Measurements from ENCODE around the gene SYNGAP1. TPM values are rescaled to one million over a fixed set of nuclear protein-coding genes. Genes with fewer than 3 reads are reported as not detected.

The SYNGAP1 gene
- total and polyA plus RNA-seq, 9 of the 15 experiments (the other 6 are each of a cell fraction or from before 2014, with no cell fraction given), result 0.01 to 22.8 (median 3.2) TPM

- no peak for TF ChIP-seq ZNF444 (CRISPR knock-in tag; IDR thresholded peaks at IDR 0.05)
- peak; percentile 60 for TF ChIP-seq NCOR1 (IDR thresholded peaks at IDR 0.05)
- no peak for TF ChIP-seq ZMIZ1 (IDR thresholded peaks at IDR 0.05; ENCODE audit: low read depth in 2 of 2, low read length in 2 of 2)
- TF ChIP-seq PBX2 (CRISPR knock-in tag; IDR thresholded peaks at IDR 0.05; ENCODE audit: low read depth), result no peak
- no peak for TF ChIP-seq PBX2 (tag; conservative IDR thresholded peaks at IDR 0.05; ENCODE audit: low read depth)
- 0 out of 2 replicates have a peak, but pooled peaks have one; percentile 2 for TF ChIP-seq L3MBTL2 (IDR thresholded peaks at IDR 0.05)
- no peak for TF ChIP-seq FUS (optimal IDR thresholded peaks at IDR 0.05; ENCODE audit: low read depth, low read length)
- TF ChIP-seq ZNF445 (CRISPR knock-in tag; IDR thresholded peaks at IDR 0.05; ENCODE audit: low read depth), result no peak
- no peak for TF ChIP-seq CREM (IDR thresholded peaks at IDR 0.05; ENCODE audit: low read depth)
- no peak for TF ChIP-seq NCOA4 (IDR thresholded peaks at IDR 0.05; ENCODE audit: partially characterized antibody)
- TF ChIP-seq PHF21A (IDR thresholded peaks at IDR 0.05; ENCODE audit: borderline replicate concordance, low read depth), result no peak
- TF ChIP-seq ZNF282 (CRISPR knock-in tag; IDR thresholded peaks at IDR 0.05), result no peak
- no peak for TF ChIP-seq RBM25 (IDR thresholded peaks at IDR 0.05; ENCODE audit: low read depth, low read length, severe bottlenecking)
- peak; percentile 76 for TF ChIP-seq CBFA2T3 (IDR thresholded peaks at IDR 0.05)
- peak; percentile 72 for TF ChIP-seq TAL1 (IDR thresholded peaks at IDR 0.05)
- no peak for TF ChIP-seq EGR1 (conservative IDR thresholded peaks at IDR 0.05)
- TF ChIP-seq USF2 (CRISPR knock-in tag; IDR thresholded peaks at IDR 0.05), result no peak
- no peak for TF ChIP-seq ZBTB33 (CRISPR knock-in tag; IDR thresholded peaks at IDR 0.05)
These were observed 68.5 kb downstream of the SYNGAP1 start (continued) for GRCh38 chr6:33488339-33488738.
